GM21447 (cell line): ENCODE results near the gene UBAP2L.
"Not testable (repeated sequence)": the region's sequence is repeated elsewhere in the genome, so short reads cannot be mapped to it uniquely, and the experiment has no call there.

ENCODE experiments used
- ATAC-seq: cut with Tn5 transposase; IDR thresholded peaks from one replicate; pipeline ENCODE4 v1.9.1; 2021; ENCODE audit not compliant: unreplicated experiment

The UBAP2L gene

GRCh38 chr1:154306151-154306550, 85.4 kb downstream of the UBAP2L start:
- ATAC-seq: no peak

- ATAC-seq: not testable (repeated sequence)
Observed at GRCh38 chr1:154307670-154308270, 87.0 kb downstream of the UBAP2L start.

- ATAC-seq: not testable (repeated sequence)
Observed at GRCh38 chr1:154309136-154309535, 88.4 kb downstream of the UBAP2L start.

- not testable (repeated sequence) for ATAC-seq
Observed at GRCh38 chr1:154312229-154313065, 91.7 kb downstream of the UBAP2L start.

- ATAC-seq: no peak
Observed at GRCh38 chr1:154313066-154313356, 92.3 kb downstream of the UBAP2L start.

GRCh38 chr1:154314226-154314625, 93.5 kb downstream of the UBAP2L start:
- not testable (repeated sequence) for ATAC-seq

GRCh38 chr1:154316704-154317103, 95.9 kb downstream of the UBAP2L start:
- ATAC-seq: no peak

GRCh38 chr1:154318386-154318785, 97.6 kb downstream of the UBAP2L start:
- ATAC-seq: no peak
